OCI-LY3 (cell line): ENCODE measurements around the gene CBLN4.
A peak's percentile ranks its signal among the peaks of the same experiment; 100 is the strongest.

Source experiments
- H2AFZ ChIP-seq: fragments of 200-600, 300-600 bp; shearing (Covaris generic); 2 replicates; pipeline ENCODE4 v1.6.0; 2014; ENCODE audit warnings: antibody characterized with exemption, low read depth, low read length
- H3K27ac ChIP-seq: fragments of 200-600, 300-600 bp; sonication (generic); 2 replicates; pipeline ENCODE4 v1.5.1; 2014; ENCODE audit warnings: mild to moderate bottlenecking, low read length, moderate library complexity, mixed read lengths
- H3K27me3 ChIP-seq: fragments of 200-600, 300-600 bp; sonication (generic); 2 replicates; pipeline ENCODE4 v1.6.1; 2014; ENCODE audit warnings: low read depth, low read length, mixed read lengths
- H3K36me3 ChIP-seq: fragments of 200-600, 300-600 bp; sonication (generic); replicated peaks from 2 replicates; pipeline ENCODE3; 2014; ENCODE audit warnings: low read depth, low read length, mixed read lengths
- H3K4me1 ChIP-seq: fragments of 300-600, 200-600 bp; sonication (generic); 2 replicates; pipeline ENCODE4 v1.6.1; 2014; ENCODE audit warnings: low read length, mixed read lengths
- H3K4me2 ChIP-seq: fragments of 200-600, 300-600 bp; sonication (generic); 2 replicates; pipeline ENCODE4 v1.6.1; 2014; ENCODE audit warnings: low read length, mixed read lengths
- H3K4me3 ChIP-seq: fragments of 300-600, 200-600 bp; sonication (generic); 2 replicates; pipeline ENCODE4 v1.5.1; 2014; ENCODE audit warnings: antibody characterized with exemption, mild to moderate bottlenecking, low read length, moderate library complexity
- H3K79me2 ChIP-seq: fragments of 300-600, 200-600 bp; shearing (Covaris generic); 2 replicates; pipeline ENCODE4 v1.6.1; 2014; ENCODE audit warnings: mild to moderate bottlenecking, low read length, mixed read lengths
- H3K9ac ChIP-seq: fragments of 300-600, 200-600 bp; shearing (Covaris generic); 2 replicates; pipeline ENCODE4 v1.6.0; 2014; ENCODE audit warnings: mild to moderate bottlenecking, low read length, moderate library complexity
- H3K9me3 ChIP-seq: fragments of 200-600, 300-600 bp; shearing (Covaris generic); 2 replicates; pipeline ENCODE4 v1.6.1; 2014; ENCODE audit warnings: low read length, mixed read lengths; ENCODE audit not compliant: insufficient read depth
- H4K20me1 ChIP-seq: fragments of 200-600, 300-600 bp; sonication (generic); 2 replicates; pipeline ENCODE4 v1.6.1; 2016; ENCODE audit warnings: low read length, mixed read lengths; ENCODE audit not compliant: insufficient read depth
- EZH2phosphoT487 ChIP-seq: fragments of 200-600 bp; shearing (Covaris generic); IDR thresholded peaks from 2 replicates; pipeline ENCODE4 v1.6.1; 2018; ENCODE audit warnings: antibody characterized with exemption, mixed run types, low read depth
- TF ChIP-seq, protein P1 (sequence below): fragments of 200-600, 300-600 bp; sonication (generic); IDR thresholded peaks from 2 replicates; pipeline ENCODE4 v1.5.1; 2014; ENCODE audit warnings: antibody characterized with exemption, low read length, low read depth

CBLN4 gene

GRCh38 chr20:56001106-56001785, 4.1 kb downstream of the CBLN4 start:
- H3K9me3 ChIP-seq = no peaks in the 10 kb centered on the region
- H3K27ac ChIP-seq = no peak overlapping the region
- H4K20me1 ChIP-seq = no peaks in the 10 kb centered on the region
- H3K27me3 ChIP-seq = no peaks in the 10 kb centered on the region
- no peak overlapping the region for H3K4me2 ChIP-seq
- no peaks in the 10 kb centered on the region for H3K36me3 ChIP-seq
- TF ChIP-seq, protein P1, sequence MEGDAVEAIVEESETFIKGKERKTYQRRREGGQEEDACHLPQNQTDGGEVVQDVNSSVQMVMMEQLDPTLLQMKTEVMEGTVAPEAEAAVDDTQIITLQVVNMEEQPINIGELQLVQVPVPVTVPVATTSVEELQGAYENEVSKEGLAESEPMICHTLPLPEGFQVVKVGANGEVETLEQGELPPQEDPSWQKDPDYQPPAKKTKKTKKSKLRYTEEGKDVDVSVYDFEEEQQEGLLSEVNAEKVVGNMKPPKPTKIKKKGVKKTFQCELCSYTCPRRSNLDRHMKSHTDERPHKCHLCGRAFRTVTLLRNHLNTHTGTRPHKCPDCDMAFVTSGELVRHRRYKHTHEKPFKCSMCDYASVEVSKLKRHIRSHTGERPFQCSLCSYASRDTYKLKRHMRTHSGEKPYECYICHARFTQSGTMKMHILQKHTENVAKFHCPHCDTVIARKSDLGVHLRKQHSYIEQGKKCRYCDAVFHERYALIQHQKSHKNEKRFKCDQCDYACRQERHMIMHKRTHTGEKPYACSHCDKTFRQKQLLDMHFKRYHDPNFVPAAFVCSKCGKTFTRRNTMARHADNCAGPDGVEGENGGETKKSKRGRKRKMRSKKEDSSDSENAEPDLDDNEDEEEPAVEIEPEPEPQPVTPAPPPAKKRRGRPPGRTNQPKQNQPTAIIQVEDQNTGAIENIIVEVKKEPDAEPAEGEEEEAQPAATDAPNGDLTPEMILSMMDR = no peak
- TF ChIP-seq EZH2phosphoT487 = no peak
- H3K4me3 ChIP-seq = no peak overlapping the region
- no peak overlapping the region for H2AFZ ChIP-seq
- no peaks in the 10 kb centered on the region for H3K4me1 ChIP-seq
- no peak overlapping the region for H3K9ac ChIP-seq
- no peaks in the 10 kb centered on the region for H3K79me2 ChIP-seq

DNA sequence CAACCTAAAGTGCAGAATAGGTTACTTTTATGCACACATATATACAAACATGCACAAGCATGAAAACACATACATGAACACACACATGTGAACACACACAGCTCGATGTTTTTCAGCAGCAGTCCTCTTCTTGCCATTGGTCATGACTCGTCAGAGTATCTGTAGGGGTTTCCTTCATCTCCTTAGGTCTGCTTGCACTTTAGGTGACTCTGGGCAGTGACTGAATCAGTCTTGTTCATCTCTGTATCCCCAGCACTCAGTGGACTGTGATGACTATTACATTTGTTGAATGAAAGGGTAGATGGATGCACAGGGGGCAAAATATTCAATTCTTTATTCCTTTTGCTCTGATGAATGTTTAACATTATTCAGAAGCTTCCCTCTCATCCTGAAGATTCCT, 26.8 kb downstream of the CBLN4 start:
- TF ChIP-seq, protein P1 = no peak
- no peak for TF ChIP-seq EZH2phosphoT487
- no peak overlapping the region for H3K4me3 ChIP-seq
- no peak overlapping the region for H3K4me2 ChIP-seq

DNA sequence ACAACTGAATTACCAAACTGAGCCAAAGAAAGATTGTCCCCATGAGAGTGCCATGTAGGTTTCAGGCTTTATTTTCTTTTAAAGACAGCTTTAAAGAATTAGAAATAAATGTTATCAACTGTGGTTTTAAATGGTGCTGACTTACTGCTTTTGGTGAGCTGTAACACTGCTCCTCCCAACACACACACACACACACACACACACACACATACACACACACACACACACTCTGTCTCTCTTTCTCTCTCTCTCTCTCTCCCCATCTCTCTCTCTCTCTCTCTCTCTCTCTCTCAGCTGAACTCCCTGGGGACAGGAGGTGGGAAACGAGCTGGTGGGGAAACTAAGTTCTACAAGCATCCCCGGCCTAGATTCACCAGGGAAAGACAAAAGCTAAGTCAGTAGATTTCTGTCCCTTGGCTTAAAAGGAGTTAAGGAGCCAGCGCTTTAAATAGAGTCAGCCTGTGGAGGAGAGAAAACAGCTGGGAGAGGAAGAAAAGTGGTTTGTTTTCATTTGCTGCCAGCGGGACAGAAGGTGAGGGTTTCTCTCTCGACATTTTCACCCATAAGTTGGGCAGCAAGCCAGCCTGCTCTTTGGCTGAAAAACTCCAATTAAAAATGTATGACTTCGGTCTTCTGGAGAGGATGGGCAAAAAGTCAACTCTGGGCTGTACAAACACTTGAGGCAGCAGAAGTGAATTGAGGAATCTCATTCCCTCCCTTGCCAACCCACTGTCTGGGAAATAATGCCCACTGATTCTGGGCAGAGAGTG, 27.4 kb downstream of the CBLN4 start:
- peaks cover 15% of the 10 kb centered on the region; the same call in 1 of the 2 replicates for H3K27me3 ChIP-seq
- no peaks in the 10 kb centered on the region for H3K4me1 ChIP-seq
- no peaks in the 10 kb centered on the region for H3K79me2 ChIP-seq
- TF ChIP-seq EZH2phosphoT487 = no peak
- TF ChIP-seq, protein P1 = no peak
- H3K9ac ChIP-seq = no peak overlapping the region
- H2AFZ ChIP-seq = 0 out of 2 replicates have a peak overlapping the region, but pooled peaks have one; percentile 18
- H3K4me3 ChIP-seq = no peak overlapping the region
- H4K20me1 ChIP-seq = no peaks in the 10 kb centered on the region
- H3K4me2 ChIP-seq = no peak overlapping the region
- H3K36me3 ChIP-seq = no peaks in the 10 kb centered on the region
- H3K27ac ChIP-seq = no peak overlapping the region
- H3K9me3 ChIP-seq = no peaks in the 10 kb centered on the region

More for the DNA sequence above, 26.8 kb downstream of the CBLN4 start:
- H3K4me1 ChIP-seq = no peaks in the 10 kb centered on the region
- peaks cover 15% of the 10 kb centered on the region; the same call in 1 of the 2 replicates for H3K27me3 ChIP-seq
- H3K36me3 ChIP-seq = no peaks in the 10 kb centered on the region
- no peaks in the 10 kb centered on the region for H3K9me3 ChIP-seq
- H4K20me1 ChIP-seq = no peaks in the 10 kb centered on the region
- no peak overlapping the region for H3K9ac ChIP-seq
- no peak overlapping the region for H3K27ac ChIP-seq
- H2AFZ ChIP-seq = 0 out of 2 replicates have a peak overlapping the region, but pooled peaks have one; percentile 18
- no peaks in the 10 kb centered on the region for H3K79me2 ChIP-seq

DNA sequence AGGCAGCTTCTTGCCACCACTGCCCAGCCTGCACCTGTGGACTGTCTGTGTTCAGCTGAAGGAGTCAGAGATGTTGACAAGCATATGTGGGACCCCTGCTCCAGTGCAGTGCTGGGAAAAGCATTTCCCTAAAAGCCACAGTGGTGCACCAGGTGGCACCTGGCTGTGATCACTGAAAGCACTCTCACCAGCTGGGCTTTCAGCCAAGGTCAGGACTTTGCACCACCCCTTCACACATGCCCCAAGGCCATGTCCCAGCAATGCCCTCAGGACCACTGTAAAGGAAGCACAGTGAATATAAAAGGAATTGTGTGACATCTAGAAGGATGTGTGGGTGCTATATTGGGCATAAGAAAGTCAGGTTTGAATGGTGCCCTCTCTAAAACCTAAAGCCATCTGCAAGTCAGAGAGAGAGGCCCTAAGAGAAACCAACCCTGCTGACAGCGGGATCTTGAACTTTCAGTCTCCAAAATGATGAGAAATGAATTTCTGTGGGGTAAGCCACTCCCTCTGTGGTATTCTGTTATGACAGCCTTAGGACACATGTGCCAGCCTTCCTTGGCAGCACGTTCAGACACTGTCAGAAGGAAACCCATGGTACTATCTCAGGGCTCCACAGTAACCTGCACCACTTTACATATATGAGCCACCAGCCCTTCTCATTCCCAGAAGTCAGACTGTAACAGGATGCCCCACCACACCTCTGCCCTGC, 30.7 kb downstream of the CBLN4 start:
- H3K9ac ChIP-seq = no peak overlapping the region
- no peaks in the 10 kb centered on the region for H3K79me2 ChIP-seq
- no peak overlapping the region for H3K27ac ChIP-seq
- H2AFZ ChIP-seq = no peak overlapping the region
- H3K4me3 ChIP-seq = no peak overlapping the region
- H3K27me3 ChIP-seq = peaks cover 18% of the 10 kb centered on the region; the same call in 1 of the 2 replicates
- no peaks in the 10 kb centered on the region for H3K9me3 ChIP-seq
- TF ChIP-seq, protein P1 = no peak
- no peak for TF ChIP-seq EZH2phosphoT487
- H3K36me3 ChIP-seq = no peaks in the 10 kb centered on the region
- H3K4me2 ChIP-seq = no peak overlapping the region
- no peaks in the 10 kb centered on the region for H3K4me1 ChIP-seq
- H4K20me1 ChIP-seq = no peaks in the 10 kb centered on the region
